Measurements from ENCODE around the gene GPR89A.
"Not testable (repeated sequence)": the region's sequence is repeated elsewhere in the genome, so short reads cannot be mapped to it uniquely, and the experiment has no call there.

- TF ChIP-seq FOXK2 (IDR thresholded peaks at IDR 0.05); FOXM1 (IDR thresholded peaks at IDR 0.05; ENCODE audit: borderline replicate concordance); BHLHE40 (IDR thresholded peaks at IDR 0.05; ENCODE audit: borderline replicate concordance); TARDBP (IDR thresholded peaks at IDR 0.05); HDGF (IDR thresholded peaks at IDR 0.05; ENCODE audit: borderline replicate concordance); CTBP1 (IDR thresholded peaks at IDR 0.05; ENCODE audit: borderline replicate concordance); ZNF384 (IDR thresholded peaks at IDR 0.05); L3MBTL2 (conservative IDR thresholded peaks at IDR 0.05); SUZ12 (IDR thresholded peaks at IDR 0.05); PKNOX1 (IDR thresholded peaks at IDR 0.05); ELF4 (IDR thresholded peaks at IDR 0.05); ARNT (IDR thresholded peaks at IDR 0.05); SP1 (IDR thresholded peaks at IDR 0.05); NFRKB (IDR thresholded peaks at IDR 0.05): not testable (repeated sequence)
Observed at GRCh38 chr1:145610744-145611143, 3.0 kb downstream of the GPR89A start.

All from HEK293T (cell line).